Midbrain (tissue), 1 donor: ENCODE data around the gene SHISA5.
"Not testable (repeated sequence)": the region's sequence is repeated elsewhere in the genome, so short reads cannot be mapped to it uniquely, and the experiment has no call there.

Source experiments
- DNase-seq: peaks from one replicate; lab custom pipeline; 2025; lab: John Stamatoyannopoulos, UW

The SHISA5 gene

GRCh38 chr3:48504051-48504946, at the start of gene SHISA5:
TSS of gene SHISA5 (minus strand) at chr3:48504174. CDS start at chr3:48504094, 80 bp downstream.
- peak; percentile 72 for DNase-seq

GRCh38 chr3:48553361-48553760, 49.4 kb upstream of the SHISA5 start:
- DNase-seq = no peak

- DNase-seq = no peak
These were observed 48.4 kb upstream of the SHISA5 start for GRCh38 chr3:48552111-48552951.

- DNase-seq = not testable (repeated sequence)
These were observed 47.7 kb upstream of the SHISA5 start for GRCh38 chr3:48551651-48552050.

GRCh38 chr3:48548729-48549705, 45.0 kb upstream of the SHISA5 start:
- DNase-seq = peak; percentile 88

- DNase-seq = no peak
These were observed 44.2 kb upstream of the SHISA5 start for GRCh38 chr3:48548126-48548525.

- DNase-seq = peak; percentile 20
These were observed 42.3 kb upstream of the SHISA5 start for GRCh38 chr3:48546203-48546829.

GRCh38 chr3:48544141-48544540, 40.2 kb upstream of the SHISA5 start:
- DNase-seq = no peak

- DNase-seq = peak; percentile 7
These were observed 39.4 kb upstream of the SHISA5 start for GRCh38 chr3:48543271-48543866.

GRCh38 chr3:48538451-48538850, 34.5 kb upstream of the SHISA5 start:
- no peak for DNase-seq

GRCh38 chr3:48536785-48537184, 32.8 kb upstream of the SHISA5 start:
- DNase-seq = no peak

GRCh38 chr3:48536116-48536515, 32.1 kb upstream of the SHISA5 start:
- no peak for DNase-seq

- no peak for DNase-seq
These were observed 31.6 kb upstream of the SHISA5 start for GRCh38 chr3:48535578-48535977.

GRCh38 chr3:48532977-48533337, 29.0 kb upstream of the SHISA5 start:
- no peak for DNase-seq

GRCh38 chr3:48532271-48532976, 28.4 kb upstream of the SHISA5 start:
- DNase-seq = peak; percentile 75

- not testable (repeated sequence) for DNase-seq
These were observed 26.7 kb upstream of the SHISA5 start for GRCh38 chr3:48530701-48531100.

- no peak for DNase-seq
These were observed 24.8 kb upstream of the SHISA5 start for GRCh38 chr3:48528754-48529153.

GRCh38 chr3:48528048-48528447, 24.1 kb upstream of the SHISA5 start:
- DNase-seq = no peak

GRCh38 chr3:48524970-48525369, 21.0 kb upstream of the SHISA5 start:
- no peak for DNase-seq

- no peak for DNase-seq
These were observed 17.7 kb upstream of the SHISA5 start for GRCh38 chr3:48521635-48522034.
